Neural cell (in vitro differentiated cells): ENCODE results near the gene LIN7B. TPM values are rescaled to one million over a fixed set of nuclear protein-coding genes. Genes with fewer than 3 reads are reported as not detected.

Experiments used
- H2AFZ ChIP-seq: fragments of 200-600, 300-800 bp; sonication (generic), shearing (Covaris generic); 2 replicates; pipeline ENCODE4 v1.6.0; 2014; ENCODE audit warnings: low read depth, mild to moderate bottlenecking, antibody characterized with exemption, low read length, moderate library complexity
- H3F3A ChIP-seq: fragments of 200-600 bp; shearing (Covaris generic); 2 replicates; pipeline ENCODE4 v1.6.1; 2016; ENCODE audit warnings: mild to moderate bottlenecking, moderate library complexity, mixed read lengths, antibody characterized with exemption, low read length; ENCODE audit not compliant: insufficient read depth, poor library complexity, severe bottlenecking
- H3K27ac ChIP-seq: fragments of 200-600, 300-800 bp; sonication (generic), shearing (Covaris generic); 2 replicates; pipeline ENCODE4 v1.5.1; 2014; ENCODE audit warnings: mild to moderate bottlenecking, low read length, moderate library complexity
- H3K27me3 ChIP-seq: fragments of 300-800, 200-600 bp; sonication (generic), shearing (Covaris generic); 2 replicates; pipeline ENCODE4 v1.6.0; 2014; ENCODE audit warnings: mild to moderate bottlenecking, low read depth, low read length, moderate library complexity; ENCODE audit not compliant: insufficient read depth
- H3K36me3 ChIP-seq: fragments of 300-800, 200-600 bp; sonication (generic), shearing (Covaris generic); 2 replicates; pipeline ENCODE4 v1.5.1; 2014; ENCODE audit warnings: mild to moderate bottlenecking, antibody characterized with exemption, low read length, moderate library complexity; ENCODE audit not compliant: insufficient read depth
- H3K4me2 ChIP-seq: fragments of 300-800, 200-600 bp; sonication (generic), shearing (Covaris generic); 2 replicates; pipeline ENCODE4 v1.6.0; 2014; ENCODE audit warnings: mild to moderate bottlenecking, low read length
- H3K4me3 ChIP-seq: fragments of 300-800, 200-600 bp; sonication (generic), shearing (Covaris generic); 2 replicates; pipeline ENCODE4 v1.5.1; 2014; ENCODE audit warnings: mild to moderate bottlenecking, low read length, moderate library complexity
- H3K79me2 ChIP-seq: fragments of 200-600 bp; shearing (Covaris generic); replicated peaks from 2 replicates; pipeline ENCODE4 v1.6.0; 2014; ENCODE audit warnings: mild to moderate bottlenecking, low read length, moderate library complexity; ENCODE audit not compliant: insufficient read depth
- H3K9ac ChIP-seq: fragments of 300-800, 200-600 bp; sonication (generic), shearing (Covaris generic); 2 replicates; pipeline ENCODE4 v1.6.1; 2016; ENCODE audit warnings: mild to moderate bottlenecking, low read length, mixed read lengths
- H3K9me2 ChIP-seq: fragments of 200-600 bp; shearing (Covaris generic); 2 replicates; pipeline ENCODE4 v1.6.1; 2016; ENCODE audit warnings: mild to moderate bottlenecking, low read length, mixed read lengths; ENCODE audit not compliant: insufficient read depth
- H3K9me3 ChIP-seq: fragments of 200-600, 300-800 bp; sonication (generic), shearing (Covaris generic); 2 replicates; pipeline ENCODE4 v1.6.1; 2016; ENCODE audit warnings: mild to moderate bottlenecking, mixed run types, low read length, moderate library complexity, mixed read lengths
- H4K20me1 ChIP-seq: fragments of 200-600 bp; shearing (Covaris generic); 2 replicates; pipeline ENCODE4 v1.6.1; 2016; ENCODE audit warnings: mild to moderate bottlenecking, mixed run types; ENCODE audit not compliant: insufficient read depth
- CTCF ChIP-seq: fragments of 450-650 bp; IDR thresholded peaks from 2 replicates; pipeline ENCODE4 v1.5.1; 2014; ENCODE audit warnings: antibody characterized with exemption, mild to moderate bottlenecking, moderate library complexity; ENCODE audit not compliant: poor library complexity, severe bottlenecking
- EP300 ChIP-seq: fragments of 450-650 bp; conservative IDR thresholded peaks from 2 replicates; pipeline ENCODE4 v1.6.1; 2014; ENCODE audit warnings: antibody characterized with exemption, mild to moderate bottlenecking, moderate library complexity; ENCODE audit not compliant: poor library complexity, severe bottlenecking
- EZH2 ChIP-seq: fragments of 200-600, 300-800 bp; shearing (Covaris generic), sonication (generic); IDR thresholded peaks from 2 replicates; pipeline ENCODE4 v1.6.1; 2014; ENCODE audit warnings: antibody characterized with exemption, low read length, borderline replicate concordance, mild to moderate bottlenecking; ENCODE audit not compliant: insufficient read depth, poor library complexity, severe bottlenecking
- MXI1 ChIP-seq: fragments of 450-650 bp; conservative IDR thresholded peaks from 2 replicates; pipeline ENCODE4 v1.6.1; 2014; ENCODE audit warnings: antibody characterized with exemption, mild to moderate bottlenecking; ENCODE audit not compliant: poor library complexity, severe bottlenecking
- POLR2AphosphoS5 ChIP-seq: IDR thresholded peaks from 2 replicates; pipeline ENCODE4 v1.6.1; 2012
- RAD21 ChIP-seq: fragments of 450-650 bp; conservative IDR thresholded peaks from 2 replicates; pipeline ENCODE4 v1.6.1; 2014; ENCODE audit warnings: antibody characterized with exemption, mild to moderate bottlenecking, moderate library complexity
- REST ChIP-seq: IDR thresholded peaks from 2 replicates; pipeline ENCODE4 v1.6.1; 2012; ENCODE audit warnings: borderline replicate concordance
- SMC3 ChIP-seq: fragments of 450-650 bp; conservative IDR thresholded peaks from 2 replicates; pipeline ENCODE4 v1.6.1; 2014; ENCODE audit warnings: antibody characterized with exemption, mild to moderate bottlenecking, moderate library complexity; ENCODE audit not compliant: poor library complexity
- TAF1 ChIP-seq: IDR thresholded peaks from 2 replicates; pipeline ENCODE4 v1.6.1; 2012; ENCODE audit warnings: low read depth
- polyA plus RNA-seq: library from polyadenylated mRNA; depleted of rRNA; stranded (reverse); fragments of >200 nt; gene quantifications from 2 replicates; pipeline ENCODE4 v1.2.3, GENCODE V29; 2014

The LIN7B gene
- polyA plus RNA-seq, 1 donor from 2014 or later, result 88.7 TPM

- Histone ChIP-seq H3K4me3 (no peak overlapping the region), H4K20me1 (peaks cover 3% of the 10 kb centered on the region), H3K27me3 (no peaks in the 10 kb centered on the region), H3K9me2 (no peaks in the 10 kb centered on the region), H3K79me2 (no peaks in the 10 kb centered on the region), H3K36me3 (no peaks in the 10 kb centered on the region), H2AFZ (no peak overlapping the region), H3K9ac (no peak overlapping the region), H3K27ac (no peak overlapping the region), H3F3A (no peaks in the 10 kb centered on the region), H3K4me2 (no peak overlapping the region), H3K9me3 (no peaks in the 10 kb centered on the region)
- TF ChIP-seq RAD21 (no peak), EP300 (no peak), CTCF (no peak), EZH2 (no peak), SMC3 (no peak), REST (no peak), MXI1 (no peak), TAF1 (no peak), POLR2AphosphoS5 (no peak)
Measured at GRCh38 chr19:49110567-49110966, 3.6 kb upstream of the LIN7B start.

GRCh38 chr19:49111218-49111998 is 2.8 kb upstream of the LIN7B start:
- no peak for TF ChIP-seq EZH2
- no peak for TF ChIP-seq RAD21
- TF ChIP-seq CTCF, result no peak
- TF ChIP-seq TAF1, result no peak
- no peak for TF ChIP-seq REST
- TF ChIP-seq MXI1, result no peak
- TF ChIP-seq POLR2AphosphoS5, result no peak
- TF ChIP-seq SMC3, result no peak
- no peak for TF ChIP-seq EP300
- H4K20me1 ChIP-seq, result peaks cover 3% of the 10 kb centered on the region
- no peaks in the 10 kb centered on the region for H3K36me3 ChIP-seq
- H3K27me3 ChIP-seq, result no peaks in the 10 kb centered on the region
- no peak overlapping the region for H3K27ac ChIP-seq
- H3K4me2 ChIP-seq, result no peak overlapping the region
- no peaks in the 10 kb centered on the region for H3F3A ChIP-seq
- no peak overlapping the region for H3K4me3 ChIP-seq
- H3K9me2 ChIP-seq, result no peaks in the 10 kb centered on the region
- no peak overlapping the region for H3K9ac ChIP-seq
- H3K9me3 ChIP-seq, result no peaks in the 10 kb centered on the region
- H2AFZ ChIP-seq, result no peak overlapping the region
- H3K79me2 ChIP-seq, result no peaks in the 10 kb centered on the region
